HepG2 (cell line): ENCODE results near the gene MMP19.

ENCODE experiments used
- EZH2 ChIP-seq: conservative IDR thresholded peaks from 2 replicates; pipeline ENCODE4 v1.6.1; 2012; ENCODE audit warnings: mild to moderate bottlenecking, low read depth, low read length, moderate library complexity
- FOXM1 ChIP-seq: sonication (generic); formaldehyde crosslinking; IDR thresholded peaks from 2 replicates; pipeline ENCODE4 v1.5.0; 2020; ENCODE audit warnings: missing genetic modification reagents
- HCFC1 ChIP-seq: fragments of 150-350 bp; IDR thresholded peaks from 2 replicates; pipeline ENCODE4 v1.6.1; 2014; ENCODE audit warnings: low read depth, low read length
- MTA1 ChIP-seq: sonication (generic); formaldehyde crosslinking; IDR thresholded peaks from 2 replicates; pipeline ENCODE4 v1.4.0; 2020; ENCODE audit warnings: missing genetic modification reagents, mild to moderate bottlenecking, borderline replicate concordance
- POLR2A ChIP-seq, 2 experiments: IDR thresholded peaks; 2 replicates each; pipeline ENCODE4 v1.6.1; 2011; ENCODE audit warnings: low read depth in 2 of 2, low read length in 2 of 2, mild to moderate bottlenecking in 1 of 2, moderate library complexity in 1 of 2; ENCODE audit not compliant: insufficient read depth in 1 of 2
- RAD21 ChIP-seq: fragments of 450-650 bp; formaldehyde crosslinking; IDR thresholded peaks from 2 replicates; pipeline ENCODE4 v1.5.0; 2020; ENCODE audit warnings: mild to moderate bottlenecking
- ZFP62 ChIP-seq: sonication (generic); formaldehyde crosslinking; IDR thresholded peaks from 2 replicates; pipeline ENCODE4 v1.4.0; 2020; ENCODE audit warnings: missing genetic modification reagents
- ZNF256 ChIP-seq: sonication (generic); formaldehyde crosslinking; conservative IDR thresholded peaks from 2 replicates; pipeline ENCODE4 v1.4.0; 2020; ENCODE audit warnings: missing genetic modification reagents
- ZNF317 ChIP-seq: sonication (generic); formaldehyde crosslinking; IDR thresholded peaks from 2 replicates; pipeline ENCODE4 v1.5.0; 2020; ENCODE audit warnings: mild to moderate bottlenecking, missing genetic modification reagents
- ZNF335 ChIP-seq: sonication (generic); formaldehyde crosslinking; IDR thresholded peaks from 2 replicates; pipeline ENCODE4 v1.4.0; 2020; ENCODE audit warnings: missing genetic modification reagents
- TF ChIP-seq, protein P1 (sequence below): IDR thresholded peaks from 2 replicates; pipeline ENCODE4 v1.6.1; 2016; ENCODE audit warnings: missing compliant biosample characterization, missing genetic modification reagents, borderline replicate concordance
- TF ChIP-seq, protein P2 (sequence below): sonication (generic); formaldehyde crosslinking; IDR thresholded peaks from 2 replicates; pipeline ENCODE4 v1.4.0; 2020; ENCODE audit warnings: missing genetic modification reagents
- TF ChIP-seq, protein P3 (sequence below): sonication (generic); formaldehyde crosslinking; IDR thresholded peaks from 2 replicates; pipeline ENCODE4 v1.5.0; 2020; ENCODE audit warnings: mild to moderate bottlenecking, missing genetic modification reagents, moderate library complexity
- TF ChIP-seq, protein P4 (sequence below), 2 experiments: IDR thresholded peaks; 2 replicates each; pipeline ENCODE4 v1.6.1; 2011 to 2012; ENCODE audit warnings: low read length in 2 of 2, borderline replicate concordance in 1 of 2, low read depth in 1 of 2, mild to moderate bottlenecking in 1 of 2, moderate library complexity in 1 of 2

DNA sequence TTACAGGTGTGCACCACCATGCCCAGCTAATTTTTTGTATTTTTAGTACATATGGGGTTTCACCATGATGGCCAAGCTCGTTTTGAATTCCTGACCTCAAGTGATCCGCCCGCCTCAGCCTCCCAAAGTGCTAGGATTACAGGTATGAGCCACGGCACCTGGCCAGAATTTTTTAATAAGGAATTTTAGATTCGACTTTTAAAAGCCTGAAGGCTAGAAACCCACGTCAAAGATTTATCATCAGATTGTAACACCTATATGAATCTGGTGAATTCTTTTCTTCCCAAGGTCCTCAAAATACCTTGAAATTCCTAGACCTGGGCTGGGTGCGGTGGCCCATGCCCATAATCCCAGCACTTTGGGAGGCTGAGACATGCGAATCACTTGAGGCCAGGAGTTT lies 18.7 kb upstream of the MMP19 start:
- no peak for TF ChIP-seq ZNF317 (CRISPR knock-in tag)
- no peak for TF ChIP-seq RAD21 (CRISPR knock-in tag)
- TF ChIP-seq, protein P1, sequence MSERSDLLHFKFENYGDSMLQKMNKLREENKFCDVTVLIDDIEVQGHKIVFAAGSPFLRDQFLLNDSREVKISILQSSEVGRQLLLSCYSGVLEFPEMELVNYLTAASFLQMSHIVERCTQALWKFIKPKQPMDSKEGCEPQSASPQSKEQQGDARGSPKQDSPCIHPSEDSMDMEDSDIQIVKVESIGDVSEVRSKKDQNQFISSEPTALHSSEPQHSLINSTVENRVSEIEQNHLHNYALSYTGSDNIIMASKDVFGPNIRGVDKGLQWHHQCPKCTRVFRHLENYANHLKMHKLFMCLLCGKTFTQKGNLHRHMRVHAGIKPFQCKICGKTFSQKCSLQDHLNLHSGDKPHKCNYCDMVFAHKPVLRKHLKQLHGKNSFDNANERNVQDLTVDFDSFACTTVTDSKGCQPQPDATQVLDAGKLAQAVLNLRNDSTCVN (CRISPR knock-in tag), result no peak
- no peak for TF ChIP-seq ZNF335 (CRISPR knock-in tag)
- TF ChIP-seq FOXM1 (CRISPR knock-in tag), result no peak
- TF ChIP-seq POLR2A (IDR thresholded peaks at IDR 0.05; ENCODE audit: insufficient read depth in 1 of 2, low read depth in 2 of 2, low read length in 2 of 2), result no peak
- no peak for TF ChIP-seq MTA1 (CRISPR knock-in tag)
- TF ChIP-seq EZH2, result no peak
- TF ChIP-seq, protein P2, sequence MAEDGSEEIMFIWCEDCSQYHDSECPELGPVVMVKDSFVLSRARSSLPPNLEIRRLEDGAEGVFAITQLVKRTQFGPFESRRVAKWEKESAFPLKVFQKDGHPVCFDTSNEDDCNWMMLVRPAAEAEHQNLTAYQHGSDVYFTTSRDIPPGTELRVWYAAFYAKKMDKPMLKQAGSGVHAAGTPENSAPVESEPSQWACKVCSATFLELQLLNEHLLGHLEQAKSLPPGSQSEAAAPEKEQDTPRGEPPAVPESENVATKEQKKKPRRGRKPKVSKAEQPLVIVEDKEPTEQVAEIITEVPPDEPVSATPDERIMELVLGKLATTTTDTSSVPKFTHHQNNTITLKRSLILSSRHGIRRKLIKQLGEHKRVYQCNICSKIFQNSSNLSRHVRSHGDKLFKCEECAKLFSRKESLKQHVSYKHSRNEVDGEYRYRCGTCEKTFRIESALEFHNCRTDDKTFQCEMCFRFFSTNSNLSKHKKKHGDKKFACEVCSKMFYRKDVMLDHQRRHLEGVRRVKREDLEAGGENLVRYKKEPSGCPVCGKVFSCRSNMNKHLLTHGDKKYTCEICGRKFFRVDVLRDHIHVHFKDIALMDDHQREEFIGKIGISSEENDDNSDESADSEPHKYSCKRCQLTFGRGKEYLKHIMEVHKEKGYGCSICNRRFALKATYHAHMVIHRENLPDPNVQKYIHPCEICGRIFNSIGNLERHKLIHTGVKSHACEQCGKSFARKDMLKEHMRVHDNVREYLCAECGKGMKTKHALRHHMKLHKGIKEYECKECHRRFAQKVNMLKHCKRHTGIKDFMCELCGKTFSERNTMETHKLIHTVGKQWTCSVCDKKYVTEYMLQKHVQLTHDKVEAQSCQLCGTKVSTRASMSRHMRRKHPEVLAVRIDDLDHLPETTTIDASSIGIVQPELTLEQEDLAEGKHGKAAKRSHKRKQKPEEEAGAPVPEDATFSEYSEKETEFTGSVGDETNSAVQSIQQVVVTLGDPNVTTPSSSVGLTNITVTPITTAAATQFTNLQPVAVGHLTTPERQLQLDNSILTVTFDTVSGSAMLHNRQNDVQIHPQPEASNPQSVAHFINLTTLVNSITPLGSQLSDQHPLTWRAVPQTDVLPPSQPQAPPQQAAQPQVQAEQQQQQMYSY (CRISPR knock-in tag), result no peak
- TF ChIP-seq, protein P3, sequence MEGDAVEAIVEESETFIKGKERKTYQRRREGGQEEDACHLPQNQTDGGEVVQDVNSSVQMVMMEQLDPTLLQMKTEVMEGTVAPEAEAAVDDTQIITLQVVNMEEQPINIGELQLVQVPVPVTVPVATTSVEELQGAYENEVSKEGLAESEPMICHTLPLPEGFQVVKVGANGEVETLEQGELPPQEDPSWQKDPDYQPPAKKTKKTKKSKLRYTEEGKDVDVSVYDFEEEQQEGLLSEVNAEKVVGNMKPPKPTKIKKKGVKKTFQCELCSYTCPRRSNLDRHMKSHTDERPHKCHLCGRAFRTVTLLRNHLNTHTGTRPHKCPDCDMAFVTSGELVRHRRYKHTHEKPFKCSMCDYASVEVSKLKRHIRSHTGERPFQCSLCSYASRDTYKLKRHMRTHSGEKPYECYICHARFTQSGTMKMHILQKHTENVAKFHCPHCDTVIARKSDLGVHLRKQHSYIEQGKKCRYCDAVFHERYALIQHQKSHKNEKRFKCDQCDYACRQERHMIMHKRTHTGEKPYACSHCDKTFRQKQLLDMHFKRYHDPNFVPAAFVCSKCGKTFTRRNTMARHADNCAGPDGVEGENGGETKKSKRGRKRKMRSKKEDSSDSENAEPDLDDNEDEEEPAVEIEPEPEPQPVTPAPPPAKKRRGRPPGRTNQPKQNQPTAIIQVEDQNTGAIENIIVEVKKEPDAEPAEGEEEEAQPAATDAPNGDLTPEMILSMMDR (CRISPR knock-in tag), result no peak
- TF ChIP-seq ZNF256 (CRISPR knock-in tag), result no peak
- TF ChIP-seq, protein P4, sequence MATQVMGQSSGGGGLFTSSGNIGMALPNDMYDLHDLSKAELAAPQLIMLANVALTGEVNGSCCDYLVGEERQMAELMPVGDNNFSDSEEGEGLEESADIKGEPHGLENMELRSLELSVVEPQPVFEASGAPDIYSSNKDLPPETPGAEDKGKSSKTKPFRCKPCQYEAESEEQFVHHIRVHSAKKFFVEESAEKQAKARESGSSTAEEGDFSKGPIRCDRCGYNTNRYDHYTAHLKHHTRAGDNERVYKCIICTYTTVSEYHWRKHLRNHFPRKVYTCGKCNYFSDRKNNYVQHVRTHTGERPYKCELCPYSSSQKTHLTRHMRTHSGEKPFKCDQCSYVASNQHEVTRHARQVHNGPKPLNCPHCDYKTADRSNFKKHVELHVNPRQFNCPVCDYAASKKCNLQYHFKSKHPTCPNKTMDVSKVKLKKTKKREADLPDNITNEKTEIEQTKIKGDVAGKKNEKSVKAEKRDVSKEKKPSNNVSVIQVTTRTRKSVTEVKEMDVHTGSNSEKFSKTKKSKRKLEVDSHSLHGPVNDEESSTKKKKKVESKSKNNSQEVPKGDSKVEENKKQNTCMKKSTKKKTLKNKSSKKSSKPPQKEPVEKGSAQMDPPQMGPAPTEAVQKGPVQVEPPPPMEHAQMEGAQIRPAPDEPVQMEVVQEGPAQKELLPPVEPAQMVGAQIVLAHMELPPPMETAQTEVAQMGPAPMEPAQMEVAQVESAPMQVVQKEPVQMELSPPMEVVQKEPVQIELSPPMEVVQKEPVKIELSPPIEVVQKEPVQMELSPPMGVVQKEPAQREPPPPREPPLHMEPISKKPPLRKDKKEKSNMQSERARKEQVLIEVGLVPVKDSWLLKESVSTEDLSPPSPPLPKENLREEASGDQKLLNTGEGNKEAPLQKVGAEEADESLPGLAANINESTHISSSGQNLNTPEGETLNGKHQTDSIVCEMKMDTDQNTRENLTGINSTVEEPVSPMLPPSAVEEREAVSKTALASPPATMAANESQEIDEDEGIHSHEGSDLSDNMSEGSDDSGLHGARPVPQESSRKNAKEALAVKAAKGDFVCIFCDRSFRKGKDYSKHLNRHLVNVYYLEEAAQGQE (IDR thresholded peaks at IDR 0.05; ENCODE audit: borderline replicate concordance in 1 of 2, low read depth in 1 of 2, low read length in 2 of 2), result no peak
- no peak for TF ChIP-seq HCFC1
- no peak for TF ChIP-seq ZFP62 (CRISPR knock-in tag)
